Hematopoietic multipotent progenitor cell treated with erythropoietin and hydrocortisone succinate and interleukin-3 and kit ligand, for 4 days (in vitro differentiated cells): ENCODE data around the gene CACHD1.

Experiments
- DNase-seq: peaks from one replicate; pipeline ENCODE4 v3.0.0-alpha.2; 2015

The CACHD1 gene

DNA sequence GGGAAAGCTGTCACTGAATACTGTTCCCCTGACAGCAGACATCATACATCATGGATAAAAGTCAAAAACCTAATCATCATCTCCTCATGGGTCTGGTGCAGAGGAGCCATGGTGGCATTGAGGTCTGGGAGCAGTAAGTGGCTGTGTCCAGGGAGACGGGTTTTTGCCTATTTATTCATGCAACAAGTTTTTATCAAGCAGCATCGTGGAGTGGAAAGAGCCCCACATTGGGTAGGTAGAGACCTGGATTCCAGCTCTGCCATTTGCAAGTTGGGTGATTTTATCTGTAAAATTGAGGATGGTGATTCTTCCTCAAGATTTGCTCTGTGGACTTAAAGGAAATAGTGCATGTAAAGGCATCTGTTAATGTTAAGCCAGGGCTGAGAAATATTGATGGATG, 4.2 kb downstream of the CACHD1 start:
- no peak for DNase-seq

GRCh38 chr1:64474665-64475439, 4.9 kb downstream of the CACHD1 start:
- peak; percentile 45 for DNase-seq

GRCh38 chr1:64476251-64476952, 6.5 kb downstream of the CACHD1 start:
- no peak for DNase-seq

- no peak for DNase-seq
Measured at GRCh38 chr1:64478594-64479470, 8.9 kb downstream of the CACHD1 start.

DNA sequence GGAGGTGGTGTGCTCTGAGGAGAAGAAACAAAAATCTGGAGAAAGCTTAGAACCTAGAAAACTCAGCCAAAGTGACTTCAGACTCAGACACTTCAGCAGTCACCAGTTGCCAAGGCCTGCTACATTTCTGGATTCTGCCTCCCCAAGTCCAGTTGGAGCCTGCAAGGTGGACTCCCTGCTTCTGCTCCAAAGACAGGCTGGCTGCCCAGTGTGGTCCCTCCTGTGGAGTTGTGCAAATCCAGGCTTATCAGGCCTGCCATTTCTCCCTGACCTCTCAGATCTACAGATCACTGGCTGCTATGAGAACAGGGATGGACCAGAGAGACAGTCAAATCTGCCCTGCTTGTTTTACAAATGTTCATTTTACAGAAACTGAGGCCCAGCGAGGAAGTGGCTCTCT, 9.9 kb downstream of the CACHD1 start:
- no peak for DNase-seq

- peak; percentile 42 for DNase-seq
Measured at GRCh38 chr1:64480999-64481772, 11.3 kb downstream of the CACHD1 start.

- DNase-seq: no peak
Measured at GRCh38 chr1:64482128-64482527, 12.2 kb downstream of the CACHD1 start.

- DNase-seq: no peak
Measured at GRCh38 chr1:64482720-64483119, 12.8 kb downstream of the CACHD1 start.

DNA sequence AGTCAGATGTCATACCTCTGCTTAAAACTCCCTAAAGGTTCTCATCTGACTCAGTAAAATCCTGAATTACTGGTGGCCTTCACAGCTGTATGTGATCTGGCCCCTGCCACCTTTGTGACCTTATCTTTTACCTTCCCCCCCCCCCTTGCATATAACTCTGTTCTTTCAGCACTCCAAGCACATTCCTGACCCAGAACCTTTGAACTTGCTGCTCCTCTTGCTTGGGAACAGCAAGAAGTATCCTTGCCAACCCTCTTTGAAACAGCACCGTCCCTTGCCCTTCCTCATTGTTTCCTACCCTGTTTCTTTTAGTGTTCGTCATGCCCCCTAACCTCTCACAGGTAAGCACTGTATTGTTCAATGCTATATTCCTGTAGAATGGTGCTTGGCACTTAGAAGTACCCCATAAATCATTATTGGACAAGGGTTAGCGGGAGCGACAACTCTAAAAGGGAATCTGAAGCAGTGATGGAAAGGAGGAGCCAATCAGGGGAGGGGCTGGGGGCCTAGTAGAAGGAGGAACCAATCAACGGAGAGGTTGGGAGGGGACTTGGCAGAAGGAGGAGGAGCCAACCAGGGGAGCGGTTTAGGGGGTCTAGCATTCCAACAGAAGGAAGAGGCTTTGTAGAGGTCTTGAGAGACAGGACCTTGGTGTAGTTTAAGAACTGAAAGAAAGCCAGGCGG, 13.9 kb downstream of the CACHD1 start:
- no peak for DNase-seq

DNA sequence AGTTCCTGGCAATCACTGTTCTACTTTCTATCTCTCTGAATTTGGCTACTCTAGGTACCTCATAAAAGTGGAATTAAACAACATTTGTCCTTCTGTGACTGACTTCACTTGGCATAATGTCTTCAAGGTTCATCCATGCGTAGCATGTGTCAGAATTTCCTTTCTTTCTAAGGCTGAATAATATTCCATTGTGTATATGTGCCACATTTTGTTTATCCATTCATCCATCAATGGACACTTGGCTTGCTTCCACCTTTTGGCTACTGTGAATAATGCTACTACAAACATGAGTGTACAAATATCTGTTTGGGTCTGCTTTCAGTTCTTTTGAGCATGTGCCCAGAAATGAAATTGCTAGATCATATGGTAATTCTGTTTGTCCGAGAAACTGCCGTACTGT, 14.7 kb downstream of the CACHD1 start:
- no peak for DNase-seq

DNA sequence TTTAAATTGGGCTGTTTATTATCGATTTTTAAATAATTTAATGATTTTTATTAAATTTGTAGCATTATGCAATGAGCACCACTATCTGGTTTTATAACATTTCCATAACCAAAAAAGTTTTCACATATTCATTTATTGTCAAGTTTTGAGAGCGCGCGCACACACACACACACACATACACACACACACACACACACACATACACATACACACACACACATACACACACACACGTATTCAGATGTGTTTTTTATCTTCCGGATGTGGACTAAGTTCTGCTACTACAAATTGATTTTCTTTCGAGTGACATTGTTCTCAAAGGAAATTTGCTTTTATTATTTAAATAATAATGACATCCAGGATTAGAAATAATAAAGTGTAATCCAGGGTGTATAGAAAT, 16.3 kb downstream of the CACHD1 start:
- DNase-seq: no peak

- DNase-seq: peak; percentile 34
Measured at GRCh38 chr1:64487061-64487460, 17.1 kb downstream of the CACHD1 start.

GRCh38 chr1:64488862-64489261, 18.9 kb downstream of the CACHD1 start:
- DNase-seq: no peak

- no peak for DNase-seq
Measured at GRCh38 chr1:64489707-64490106, 19.8 kb downstream of the CACHD1 start.

DNA sequence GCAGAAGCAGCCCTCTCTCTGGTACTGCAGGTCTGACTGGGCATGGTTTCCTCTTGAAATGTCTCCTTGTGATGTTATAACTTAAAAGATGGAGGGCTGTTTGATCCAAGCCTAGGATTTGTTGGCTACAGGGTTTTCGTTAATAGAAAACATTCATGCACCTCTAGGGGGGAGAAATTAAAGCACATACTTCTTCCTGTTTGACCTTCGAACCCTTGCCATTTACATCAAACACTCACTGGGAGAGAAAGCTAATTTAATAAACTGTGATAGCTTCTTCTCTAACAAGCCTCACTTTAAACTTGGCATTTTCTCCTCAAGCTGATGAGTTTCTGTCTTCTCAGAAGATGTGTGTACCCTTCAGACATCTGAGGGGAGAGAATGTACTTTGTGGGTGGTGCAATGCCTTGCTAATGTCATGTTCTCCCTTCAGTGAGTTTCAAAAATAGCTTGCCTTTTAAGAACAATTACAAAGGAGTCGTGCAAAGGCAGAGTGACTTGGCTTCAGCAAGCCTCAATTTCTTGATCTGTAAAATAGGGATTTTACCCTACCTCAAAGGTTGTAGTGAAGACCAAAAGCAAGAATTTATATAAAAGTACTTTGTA, 20.4 kb downstream of the CACHD1 start:
- DNase-seq: no peak

- DNase-seq: no peak
Measured at GRCh38 chr1:64492424-64492823, 22.5 kb downstream of the CACHD1 start.

- no peak for DNase-seq
Measured at GRCh38 chr1:64493831-64494230, 23.9 kb downstream of the CACHD1 start.

DNA sequence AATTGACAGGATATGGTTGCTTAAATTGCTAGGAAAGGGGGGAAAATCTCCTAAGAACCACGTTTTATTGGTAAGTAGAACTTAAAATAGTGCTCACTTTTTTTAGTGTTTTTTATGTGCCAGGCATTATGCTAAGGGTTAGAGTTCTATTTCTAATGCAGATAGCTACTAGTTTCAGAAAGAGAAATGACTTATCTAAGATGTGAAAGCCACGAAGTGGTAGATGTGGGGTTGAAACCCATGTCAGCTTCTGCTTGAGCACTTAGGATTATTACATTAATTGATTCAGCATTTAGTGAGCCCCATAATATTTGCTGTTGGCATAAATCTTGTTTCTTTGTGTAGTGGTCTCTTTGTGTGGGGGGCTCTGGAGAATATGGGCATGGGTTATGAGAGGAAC, 24.7 kb downstream of the CACHD1 start:
- DNase-seq: peak; percentile 29

DNA sequence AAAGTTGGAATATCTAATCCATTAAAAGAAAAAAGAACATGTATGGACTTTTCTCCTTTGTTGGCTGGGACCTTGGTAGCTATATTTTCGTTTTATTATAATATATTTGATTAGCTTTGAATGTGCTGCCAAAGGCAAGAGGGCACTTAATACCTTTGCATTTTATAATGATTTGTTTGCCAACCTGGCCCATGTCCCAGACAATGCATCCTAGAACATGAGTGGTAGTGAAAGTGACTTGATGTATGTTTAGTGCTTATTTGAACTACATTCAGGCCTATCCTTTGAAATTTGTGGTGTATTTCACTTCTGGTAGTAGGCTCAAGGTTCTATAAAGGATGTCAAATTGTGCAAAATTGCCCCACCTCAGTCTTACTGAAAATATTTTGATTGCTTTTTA, 25.9 kb downstream of the CACHD1 start:
- no peak for DNase-seq

DNA sequence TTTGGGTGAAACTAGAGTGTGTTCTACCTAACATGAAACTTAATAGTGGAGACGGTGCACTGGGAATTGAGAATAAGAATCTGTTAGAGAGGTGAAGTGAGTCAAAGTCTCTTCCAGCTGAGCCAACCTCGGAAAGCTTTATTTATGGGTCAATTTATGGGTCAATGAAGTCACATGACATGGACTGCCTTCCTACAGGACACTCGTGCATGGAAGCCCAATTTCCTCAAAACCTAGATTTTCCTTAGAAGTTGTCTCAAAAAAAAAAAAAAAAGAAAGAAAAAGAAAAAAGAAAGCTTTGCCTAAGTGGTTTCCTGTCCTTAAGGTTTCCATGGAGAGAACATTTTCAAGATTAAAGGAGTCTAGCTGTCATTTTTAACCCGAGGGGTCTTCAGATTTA, 26.7 kb downstream of the CACHD1 start:
- DNase-seq: no peak

DNA sequence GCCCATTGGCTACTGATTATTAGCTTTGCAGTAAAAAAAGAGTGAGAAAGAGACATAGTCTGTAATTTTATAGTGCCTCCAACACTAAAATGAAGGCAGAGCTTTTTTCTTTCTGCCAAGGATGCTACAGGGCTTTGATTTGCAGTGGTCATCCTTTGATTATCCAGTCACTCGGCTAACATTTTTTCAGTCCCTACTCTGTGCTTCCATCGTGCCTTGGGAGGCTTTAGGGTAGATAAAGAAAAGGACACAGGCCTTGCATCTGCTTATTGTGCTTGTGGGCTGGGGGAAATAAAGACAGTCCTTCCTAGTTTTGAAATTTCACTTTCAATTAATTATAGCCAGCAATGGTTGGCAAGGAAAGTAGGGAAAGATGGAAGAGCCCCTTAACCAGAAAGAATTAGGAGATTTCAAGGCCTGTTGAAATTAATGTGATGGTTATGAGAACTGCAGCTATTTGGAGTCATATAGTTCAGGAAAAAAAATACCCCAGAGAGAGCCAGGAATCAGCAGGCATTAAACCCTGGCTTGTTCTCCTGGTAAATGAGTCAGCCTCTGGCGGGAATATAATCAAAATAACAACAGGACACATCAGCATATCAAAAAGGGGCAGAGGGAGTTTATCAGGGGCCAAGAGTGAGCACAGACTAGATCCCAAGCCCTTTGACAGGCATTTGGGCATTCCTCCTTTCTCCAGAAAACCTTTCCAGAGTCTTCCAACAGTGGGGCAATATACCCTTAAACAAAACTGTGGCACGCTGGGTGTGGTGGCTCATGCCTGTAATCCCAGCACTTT, 27.4 kb downstream of the CACHD1 start:
- no peak for DNase-seq
